Cardiac muscle cell (in vitro differentiated cells and primary cell): ENCODE results near the gene CADM4. TPM values are rescaled to one million over a fixed set of nuclear protein-coding genes. Genes with fewer than 3 reads are reported as not detected.

ENCODE experiments used
- DNase-seq, 2 donors: peaks; one replicate each; pipeline versions ENCODE4 v3.0.0 to v3.0.0-alpha.2; 2010 to 2017; ENCODE audit warnings: low read depth in 1 of 2, low spot score in 1 of 2
- H3K27ac ChIP-seq: fragments of 200-600 bp; sonication (generic); 2 replicates; pipeline ENCODE4 v1.5.1; 2016
- H3K27me3 ChIP-seq: fragments of 200-600 bp; sonication (generic); 2 replicates; pipeline ENCODE4 v1.6.0; 2016; ENCODE audit warnings: control low read depth
- H3K36me3 ChIP-seq: fragments of 200-600 bp; sonication (generic); 2 replicates; pipeline ENCODE4 v1.5.1; 2016; ENCODE audit warnings: control low read depth
- H3K4me1 ChIP-seq: fragments of 200-600 bp; sonication (generic); 2 replicates; pipeline ENCODE4 v1.8.1; 2017; ENCODE audit warnings: low read depth, mild to moderate bottlenecking, mixed run types
- H3K4me3 ChIP-seq: fragments of 200-600 bp; sonication (generic); 2 replicates; pipeline ENCODE4 v1.5.1; 2016; ENCODE audit warnings: mild to moderate bottlenecking
- H3K9me3 ChIP-seq: fragments of 200-600 bp; sonication (generic); 2 replicates; pipeline ENCODE4 v1.5.1; 2017; ENCODE audit warnings: low read depth, mild to moderate bottlenecking, control low read depth
- polyA plus RNA-seq: library from polyadenylated mRNA; unstranded; fragments of >200 nt; fragmentation: Nextera tagmentation; extraction: Ambion mirVana; gene quantifications from 2 replicates; pipeline ENCODE4 v1.2.1, GENCODE V29; 2016
- total RNA-seq: library from RNA; depleted of rRNA; stranded (reverse); fragments of >200 nt; gene quantifications from 2 replicates; pipeline ENCODE4 v1.2.3, GENCODE V29; 2016
- TF ChIP-seq, protein P1 (sequence below): IDR thresholded peaks from 2 replicates; pipeline ENCODE4 v1.5.1; 2012; ENCODE audit warnings: low read depth, mild to moderate bottlenecking, low read length

Gene CADM4
- total and polyA plus RNA-seq, 2 experiments from 2014 or later, result 12.3 to 40.5 TPM

DNA sequence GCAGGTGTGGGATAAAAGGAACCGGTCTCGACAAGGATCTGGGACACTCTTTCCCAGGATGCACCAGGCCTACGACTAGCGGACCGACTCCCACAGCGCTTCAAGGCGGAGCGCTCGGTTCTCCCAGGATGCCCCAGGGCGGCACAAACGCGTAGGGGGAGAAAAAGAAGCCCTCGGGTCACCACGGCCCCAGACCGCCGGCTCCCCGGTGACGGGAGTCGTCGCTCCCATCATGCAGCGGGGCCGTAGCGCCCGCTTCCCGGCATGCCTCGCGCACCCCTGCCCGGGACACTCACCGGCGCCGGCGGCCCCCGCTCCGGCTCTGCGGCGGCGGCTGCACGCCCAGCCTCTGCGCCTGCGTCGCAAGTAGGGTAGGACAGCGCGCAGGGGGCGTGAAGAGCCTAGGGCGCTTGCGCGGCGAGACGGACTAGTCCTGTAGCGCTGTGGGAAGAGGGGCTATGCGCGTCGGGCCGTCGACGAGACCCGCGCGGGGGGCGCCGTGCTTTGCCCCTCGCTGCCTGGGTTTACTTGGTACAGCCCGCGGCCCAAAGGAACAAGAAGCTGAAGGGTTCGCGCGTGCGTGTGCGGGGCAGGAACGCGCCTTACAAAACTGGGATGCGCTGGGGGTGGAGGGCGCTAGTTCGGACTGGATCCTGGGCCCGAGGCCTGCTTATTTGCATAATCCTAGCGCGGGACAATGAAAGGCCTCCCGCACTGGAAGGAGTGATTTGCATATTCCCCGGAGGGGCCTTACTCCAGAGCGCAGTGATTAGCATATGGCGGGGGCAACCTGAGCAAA is 20.2 kb downstream of the CADM4 start, which contains the start of gene ZNF428:
Gene ZNF428, minus strand, starts transcription at position 368 of the 799 bp plus-strand sequence. CDS start 5,325 bp downstream, outside the sequence.
- peak; percentile 93 to 94 for DNase-seq
- Histone ChIP-seq H3K27me3 (no peaks in the 10 kb centered on the region), H3K4me1 (peaks cover 4% of the 10 kb centered on the region), H3K36me3 (peaks cover 3% of the 10 kb centered on the region), H3K4me3 (peak within 1 kb of the TSS; percentile 56), H3K27ac (peak within 1 kb of the TSS; percentile 92), H3K9me3 (no peaks in the 10 kb centered on the region)
- TF ChIP-seq, protein P1, sequence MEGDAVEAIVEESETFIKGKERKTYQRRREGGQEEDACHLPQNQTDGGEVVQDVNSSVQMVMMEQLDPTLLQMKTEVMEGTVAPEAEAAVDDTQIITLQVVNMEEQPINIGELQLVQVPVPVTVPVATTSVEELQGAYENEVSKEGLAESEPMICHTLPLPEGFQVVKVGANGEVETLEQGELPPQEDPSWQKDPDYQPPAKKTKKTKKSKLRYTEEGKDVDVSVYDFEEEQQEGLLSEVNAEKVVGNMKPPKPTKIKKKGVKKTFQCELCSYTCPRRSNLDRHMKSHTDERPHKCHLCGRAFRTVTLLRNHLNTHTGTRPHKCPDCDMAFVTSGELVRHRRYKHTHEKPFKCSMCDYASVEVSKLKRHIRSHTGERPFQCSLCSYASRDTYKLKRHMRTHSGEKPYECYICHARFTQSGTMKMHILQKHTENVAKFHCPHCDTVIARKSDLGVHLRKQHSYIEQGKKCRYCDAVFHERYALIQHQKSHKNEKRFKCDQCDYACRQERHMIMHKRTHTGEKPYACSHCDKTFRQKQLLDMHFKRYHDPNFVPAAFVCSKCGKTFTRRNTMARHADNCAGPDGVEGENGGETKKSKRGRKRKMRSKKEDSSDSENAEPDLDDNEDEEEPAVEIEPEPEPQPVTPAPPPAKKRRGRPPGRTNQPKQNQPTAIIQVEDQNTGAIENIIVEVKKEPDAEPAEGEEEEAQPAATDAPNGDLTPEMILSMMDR, result peak; percentile 2

DNA sequence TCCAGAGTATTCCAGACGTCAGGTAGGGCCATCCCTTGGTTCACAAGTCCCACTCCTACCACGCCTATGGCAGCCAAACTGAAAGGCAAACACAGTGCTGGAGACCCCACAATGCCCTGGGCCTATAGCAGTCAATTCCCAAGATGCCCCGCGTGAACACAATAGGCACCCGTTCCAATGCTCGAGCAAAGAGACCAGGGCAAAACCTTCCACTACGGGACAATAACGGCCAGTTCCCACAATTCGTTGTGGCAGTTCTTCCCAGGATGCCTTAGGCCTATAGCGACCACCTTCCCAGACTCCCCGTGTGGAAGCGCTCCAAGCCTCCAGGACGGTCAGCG is 20.8 kb downstream of the CADM4 start:
- Histone ChIP-seq H3K9me3 (no peaks in the 10 kb centered on the region), H3K4me3 (peak overlapping the region; percentile 56), H3K27ac (peak overlapping the region; percentile 92), H3K4me1 (peaks cover 4% of the 10 kb centered on the region), H3K27me3 (no peaks in the 10 kb centered on the region), H3K36me3 (peaks cover 3% of the 10 kb centered on the region)
- TF ChIP-seq, protein P1, result no peak
- peak in 1 of 2 donors; percentile 47 for DNase-seq

DNA sequence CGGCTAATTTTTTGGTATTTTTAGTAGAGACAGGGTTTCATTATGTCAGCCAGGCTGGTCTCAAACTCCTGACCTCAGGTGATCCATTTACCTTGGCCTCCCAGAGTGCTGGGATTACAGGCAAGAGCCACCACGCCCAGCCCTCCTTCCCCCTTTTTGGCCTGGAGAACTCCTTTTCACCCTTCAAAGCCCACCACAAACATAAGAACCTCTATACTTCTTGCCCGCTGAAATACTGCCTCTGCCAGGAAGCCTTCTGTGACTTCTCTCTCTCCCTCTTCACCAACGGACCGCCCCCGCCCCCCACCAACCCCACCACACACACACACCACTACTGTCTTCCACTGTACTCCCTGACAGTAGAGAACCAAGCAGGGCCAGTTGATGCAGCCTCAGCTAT is 22.7 kb downstream of the CADM4 start:
- no peaks in the 10 kb centered on the region for H3K9me3 ChIP-seq
- H3K4me1 ChIP-seq, result peaks cover 4% of the 10 kb centered on the region
- no peaks in the 10 kb centered on the region for H3K36me3 ChIP-seq
- TF ChIP-seq, protein P1, result no peak
- no peak overlapping the region for H3K27ac ChIP-seq
- H3K27me3 ChIP-seq, result no peaks in the 10 kb centered on the region
- no peak overlapping the region for H3K4me3 ChIP-seq
- no peak for DNase-seq

DNA sequence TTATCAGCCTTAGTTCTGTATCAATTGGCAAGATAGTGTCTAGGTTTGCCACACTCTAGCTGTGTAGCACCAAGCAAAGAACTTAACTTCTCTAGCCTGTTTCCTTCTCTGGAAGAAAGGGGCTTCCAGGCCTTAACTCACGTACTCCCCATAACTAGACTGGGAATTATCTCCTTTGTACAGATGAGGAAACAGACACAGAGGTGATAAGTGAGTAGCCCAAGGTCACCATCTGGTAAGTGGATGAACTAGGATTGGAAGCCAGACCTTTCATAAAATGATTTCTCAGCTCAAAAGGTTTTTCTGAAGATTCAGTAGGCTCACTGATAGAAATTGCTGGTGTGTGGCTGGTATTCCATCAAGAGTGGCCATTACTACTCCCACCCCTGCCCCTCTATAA is 23.3 kb downstream of the CADM4 start:
- Histone ChIP-seq H3K36me3 (peaks cover 3% of the 10 kb centered on the region), H3K9me3 (no peaks in the 10 kb centered on the region), H3K27me3 (no peaks in the 10 kb centered on the region), H3K27ac (peak overlapping the region; percentile 39), H3K4me3 (no peak overlapping the region), H3K4me1 (peaks cover 4% of the 10 kb centered on the region)
- DNase-seq, result no peak
- TF ChIP-seq, protein P1, result no peak

DNA sequence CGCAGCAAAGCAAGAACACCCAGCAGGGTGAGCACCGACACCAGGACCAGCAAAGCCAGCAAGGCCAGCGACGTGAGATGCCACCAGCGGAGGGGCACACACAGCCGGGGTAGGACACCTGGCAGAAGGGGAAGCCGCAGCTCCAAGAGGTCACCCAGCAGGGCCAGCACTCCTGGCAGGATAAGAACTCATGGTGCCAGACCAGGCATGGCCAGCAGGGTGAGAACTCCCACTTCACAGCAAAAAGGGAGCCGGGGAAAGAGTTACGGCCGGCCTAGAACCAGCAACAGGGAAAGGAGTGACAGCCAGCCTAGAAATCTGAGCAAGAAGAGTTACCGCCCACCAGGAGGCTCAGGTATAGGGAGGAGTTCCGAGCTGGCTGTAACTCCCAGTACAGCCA is 27.3 kb downstream of the CADM4 start:
- H3K4me1 ChIP-seq, result no peaks in the 10 kb centered on the region
- TF ChIP-seq, protein P1, result no peak
- H3K9me3 ChIP-seq, result no peaks in the 10 kb centered on the region
- DNase-seq, result no peak
- H3K27ac ChIP-seq, result no peak overlapping the region
- no peaks in the 10 kb centered on the region for H3K27me3 ChIP-seq
- peaks cover 3% of the 10 kb centered on the region for H3K36me3 ChIP-seq
- no peak overlapping the region for H3K4me3 ChIP-seq
